LNCaP clone FGC (cell line): ENCODE measurements around the gene ROBO1.

Source experiments
- DNase-seq: peaks from one replicate; pipeline ENCODE4 v3.0.0-alpha.2; 2011; ENCODE audit warnings: low read depth
- H3K4me3 ChIP-seq: 2 replicates; pipeline ENCODE4 v1.5.1; 2011; ENCODE audit warnings: mild to moderate bottlenecking, low read depth, low read length, control low read depth
- CTCF ChIP-seq: IDR thresholded peaks from 2 replicates; pipeline ENCODE4 v1.5.1; 2012; ENCODE audit warnings: mild to moderate bottlenecking; ENCODE audit not compliant: control insufficient read depth, insufficient read depth; ENCODE audit errors: extremely low read depth

ROBO1 gene

GRCh38 chr3:78765671-78766485, 1001.9 kb downstream of the ROBO1 start:
- no peak overlapping the region; the same call in 1 of the 2 replicates for H3K4me3 ChIP-seq
- peak; percentile 97 for DNase-seq
- TF ChIP-seq CTCF: no peak

GRCh38 chr3:78764634-78765033, 1003.2 kb downstream of the ROBO1 start:
- TF ChIP-seq CTCF: no peak

GRCh38 chr3:78762121-78762520, 1005.7 kb downstream of the ROBO1 start:
- no peak for TF ChIP-seq CTCF
- H3K4me3 ChIP-seq: no peak overlapping the region
- no peak for DNase-seq

More at GRCh38 chr3:78764634-78765033, 1003.2 kb downstream of the ROBO1 start:
- no peak overlapping the region for H3K4me3 ChIP-seq
- no peak for DNase-seq

GRCh38 chr3:78761126-78761525, 1006.7 kb downstream of the ROBO1 start:
- H3K4me3 ChIP-seq: no peak overlapping the region
- TF ChIP-seq CTCF: no peak
- no peak for DNase-seq

GRCh38 chr3:78757731-78758130, 1010.1 kb downstream of the ROBO1 start:
- no peak for TF ChIP-seq CTCF
- no peak for DNase-seq
- no peak overlapping the region for H3K4me3 ChIP-seq

GRCh38 chr3:78754066-78754743, 1013.6 kb downstream of the ROBO1 start:
- no peak overlapping the region for H3K4me3 ChIP-seq
- TF ChIP-seq CTCF: no peak
- DNase-seq: no peak
